K562 (cell line): ENCODE measurements around the gene TXNRD2. TPM values are rescaled to one million over a fixed set of nuclear protein-coding genes. Genes with fewer than 3 reads are reported as not detected.

Source experiments
- CBX1 ChIP-seq: sonication (generic); IDR thresholded peaks from 2 replicates; pipeline ENCODE4 v1.6.1; 2016; ENCODE audit warnings: antibody characterized with exemption, low read depth, mild to moderate bottlenecking
- CC2D1A ChIP-seq: fragments of 450-650 bp; IDR thresholded peaks from 2 replicates; pipeline ENCODE4 v1.6.1; 2017; ENCODE audit warnings: mild to moderate bottlenecking
- ESRRB ChIP-seq: fragments of 250-450 bp; sonication (Bioruptor Pico); IDR thresholded peaks from 2 replicates; pipeline ENCODE4 v1.5.0; 2020; ENCODE audit warnings: mild to moderate bottlenecking, moderate library complexity, borderline replicate concordance
- FIP1L1 ChIP-seq: fragments of 200-400 bp; formaldehyde crosslinking; IDR thresholded peaks from 2 replicates; pipeline ENCODE4 v1.6.1; 2018; ENCODE audit warnings: mild to moderate bottlenecking, low read depth, low read length; ENCODE audit not compliant: poor library complexity, severe bottlenecking
- POLR3A ChIP-seq: IDR thresholded peaks from 2 replicates; pipeline ENCODE4 v1.6.1; 2011; ENCODE audit warnings: borderline replicate concordance, mild to moderate bottlenecking, moderate library complexity; ENCODE audit not compliant: insufficient read length, insufficient read depth; ENCODE audit errors: extremely low read depth
- STAT5B ChIP-seq: fragments of 250-450 bp; sonication (Bioruptor Pico); IDR thresholded peaks from 2 replicates; pipeline ENCODE4 v1.8.0; 2021; ENCODE audit warnings: mild to moderate bottlenecking, inconsistent platforms
- TEAD2 ChIP-seq: fragments of 450-650 bp; IDR thresholded peaks from 2 replicates; pipeline ENCODE4 v1.6.1; 2016; ENCODE audit warnings: missing genetic modification characterization, control low read depth, missing compliant biosample characterization
- TSC22D4 ChIP-seq: fragments of 450-650 bp; IDR thresholded peaks from 2 replicates; pipeline ENCODE4 v1.6.1; 2016; ENCODE audit warnings: missing genetic modification characterization, missing biosample characterization, control low read depth
- ZNF316 ChIP-seq: fragments of 450-650 bp; IDR thresholded peaks from 2 replicates; pipeline ENCODE4 v1.6.1; 2016
- ZNF644 ChIP-seq: fragments of 200-800 bp; sonication (Bioruptor generic); IDR thresholded peaks from 2 replicates; pipeline ENCODE4 v1.6.1; 2016; ENCODE audit warnings: low read depth, missing genetic modification characterization, missing compliant biosample characterization
- polyA plus RNA-seq, 8 experiments: library from polyadenylated mRNA; depleted of rRNA in 4 of 8; stranded (reverse) in 5 of 8; unstranded in 3 of 8; fragments of >200 nt; fragmentation: Nextera tagmentation in 2 of 8; fragmentation: Illumina TruSeq in 1 of 8; extraction: Ambion mirVana in 2 of 8; extraction: Trizol in 1 of 8; gene quantifications; 2 replicates each; pipeline versions ENCODE4 v1.2.1 to v1.2.3, GENCODE V29; 2011 to 2014; ENCODE audit warnings: inconsistent platforms in 1 of 8, missing spikeins in 1 of 8
- total RNA-seq, 7 experiments: library from RNA; depleted of rRNA in 6 of 7; stranded (reverse); fragments of >200 nt in 6 of 7; fragmentation: Illumina TruSeq in 2 of 7; extraction: Trizol in 2 of 7; gene quantifications; 2 replicates each; pipeline versions ENCODE4 v1.2.1 to v1.2.3, GENCODE V29; 2011 to 2021; ENCODE audit warnings: low replicate concordance in 1 of 7
- TF ChIP-seq, protein P1 (sequence below): fragments of 250-450 bp; sonication (Bioruptor Pico); IDR thresholded peaks from 2 replicates; pipeline ENCODE4 v1.8.0; 2022; ENCODE audit warnings: inconsistent platforms, mild to moderate bottlenecking, moderate library complexity, borderline replicate concordance
- TF ChIP-seq, protein P2 (sequence below): fragments of 450-650 bp; formaldehyde crosslinking; IDR thresholded peaks from 2 replicates; pipeline ENCODE4 v1.4.0; 2020; ENCODE audit warnings: mild to moderate bottlenecking, moderate library complexity
- TF ChIP-seq, protein P3 (sequence below): fragments of 450-650 bp; IDR thresholded peaks from 2 replicates; pipeline ENCODE4 v1.6.1; 2016; ENCODE audit warnings: borderline replicate concordance
- TF ChIP-seq, protein P4 (sequence below): fragments of 200-800 bp; sonication (Bioruptor generic); IDR thresholded peaks from 2 replicates; pipeline ENCODE4 v1.6.1; 2017; ENCODE audit warnings: missing genetic modification characterization, missing compliant biosample characterization
- TF ChIP-seq, protein P5 (sequence below): fragments of 250-450 bp; sonication (Bioruptor Pico); IDR thresholded peaks from 2 replicates; pipeline ENCODE4 v1.9.0; 2021; ENCODE audit warnings: mild to moderate bottlenecking

Gene TXNRD2
- total and polyA plus RNA-seq, 9 of the 15 experiments (the other 6 are each of a cell fraction or from before 2014, with no cell fraction given) = 3.3 to 80.2 (median 49.4) TPM

DNA sequence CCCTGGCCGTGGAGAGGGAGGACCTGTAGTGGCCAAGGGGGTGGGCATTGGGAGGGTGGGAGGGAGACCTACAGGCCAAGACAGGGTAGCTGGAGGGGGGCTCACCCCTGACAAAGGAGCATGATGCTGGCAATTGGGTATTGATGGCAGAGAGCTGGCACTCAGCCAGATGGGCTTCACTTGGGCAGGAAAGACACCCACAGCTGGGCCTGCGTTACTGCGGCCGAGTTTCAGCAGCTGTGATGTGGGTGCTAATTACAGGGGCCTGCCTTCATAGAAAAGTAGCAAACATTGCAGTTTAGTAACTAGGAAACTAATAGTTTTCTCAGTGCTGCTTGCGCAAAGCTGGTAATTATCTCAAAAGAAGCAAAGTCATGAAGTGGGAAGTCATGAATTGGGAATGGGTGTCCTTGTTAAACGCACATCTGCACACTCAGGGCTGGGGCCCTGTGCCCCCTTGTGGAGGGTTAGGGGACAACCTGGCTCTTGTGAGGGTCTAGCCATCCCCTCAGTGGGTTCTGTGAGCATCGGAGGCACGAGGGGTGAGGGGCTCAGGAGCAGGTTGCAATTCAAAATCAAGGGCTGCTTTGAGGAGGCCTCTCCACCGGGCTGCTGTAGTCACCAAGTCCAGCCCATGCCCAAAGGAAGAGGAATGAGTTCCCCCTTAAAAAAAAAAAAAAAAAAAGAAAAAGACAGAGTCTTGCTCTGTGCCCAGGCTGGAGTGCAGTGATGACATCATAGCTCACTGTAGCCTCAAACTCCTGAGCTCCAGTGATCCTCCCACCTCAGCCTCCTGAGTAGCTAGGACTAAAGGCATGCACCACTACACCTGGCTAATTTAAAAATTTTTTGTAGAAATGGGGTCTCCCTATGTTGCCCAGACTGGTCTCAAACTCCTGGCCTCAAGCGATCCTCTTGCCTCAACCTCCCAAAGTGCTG lies 24.4 kb upstream of the TXNRD2 start (continued):
- TF ChIP-seq, protein P1, sequence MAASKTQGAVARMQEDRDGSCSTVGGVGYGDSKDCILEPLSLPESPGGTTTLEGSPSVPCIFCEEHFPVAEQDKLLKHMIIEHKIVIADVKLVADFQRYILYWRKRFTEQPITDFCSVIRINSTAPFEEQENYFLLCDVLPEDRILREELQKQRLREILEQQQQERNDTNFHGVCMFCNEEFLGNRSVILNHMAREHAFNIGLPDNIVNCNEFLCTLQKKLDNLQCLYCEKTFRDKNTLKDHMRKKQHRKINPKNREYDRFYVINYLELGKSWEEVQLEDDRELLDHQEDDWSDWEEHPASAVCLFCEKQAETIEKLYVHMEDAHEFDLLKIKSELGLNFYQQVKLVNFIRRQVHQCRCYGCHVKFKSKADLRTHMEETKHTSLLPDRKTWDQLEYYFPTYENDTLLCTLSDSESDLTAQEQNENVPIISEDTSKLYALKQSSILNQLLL (CRISPR knock-in tag) = 0 out of 2 replicates have a peak, but pooled peaks have one; percentile 6
- TF ChIP-seq, protein P2, sequence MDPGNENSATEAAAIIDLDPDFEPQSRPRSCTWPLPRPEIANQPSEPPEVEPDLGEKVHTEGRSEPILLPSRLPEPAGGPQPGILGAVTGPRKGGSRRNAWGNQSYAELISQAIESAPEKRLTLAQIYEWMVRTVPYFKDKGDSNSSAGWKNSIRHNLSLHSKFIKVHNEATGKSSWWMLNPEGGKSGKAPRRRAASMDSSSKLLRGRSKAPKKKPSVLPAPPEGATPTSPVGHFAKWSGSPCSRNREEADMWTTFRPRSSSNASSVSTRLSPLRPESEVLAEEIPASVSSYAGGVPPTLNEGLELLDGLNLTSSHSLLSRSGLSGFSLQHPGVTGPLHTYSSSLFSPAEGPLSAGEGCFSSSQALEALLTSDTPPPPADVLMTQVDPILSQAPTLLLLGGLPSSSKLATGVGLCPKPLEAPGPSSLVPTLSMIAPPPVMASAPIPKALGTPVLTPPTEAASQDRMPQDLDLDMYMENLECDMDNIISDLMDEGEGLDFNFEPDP (CRISPR knock-in tag) = no peak
- TF ChIP-seq ESRRB (CRISPR knock-in tag) = no peak
- no peak for TF ChIP-seq FIP1L1
- TF ChIP-seq CBX1 = no peak
- peak; percentile 67 for TF ChIP-seq ZNF316
- TF ChIP-seq STAT5B (CRISPR knock-in tag) = no peak
- no peak for TF ChIP-seq TSC22D4 (tag)
- TF ChIP-seq, protein P3, sequence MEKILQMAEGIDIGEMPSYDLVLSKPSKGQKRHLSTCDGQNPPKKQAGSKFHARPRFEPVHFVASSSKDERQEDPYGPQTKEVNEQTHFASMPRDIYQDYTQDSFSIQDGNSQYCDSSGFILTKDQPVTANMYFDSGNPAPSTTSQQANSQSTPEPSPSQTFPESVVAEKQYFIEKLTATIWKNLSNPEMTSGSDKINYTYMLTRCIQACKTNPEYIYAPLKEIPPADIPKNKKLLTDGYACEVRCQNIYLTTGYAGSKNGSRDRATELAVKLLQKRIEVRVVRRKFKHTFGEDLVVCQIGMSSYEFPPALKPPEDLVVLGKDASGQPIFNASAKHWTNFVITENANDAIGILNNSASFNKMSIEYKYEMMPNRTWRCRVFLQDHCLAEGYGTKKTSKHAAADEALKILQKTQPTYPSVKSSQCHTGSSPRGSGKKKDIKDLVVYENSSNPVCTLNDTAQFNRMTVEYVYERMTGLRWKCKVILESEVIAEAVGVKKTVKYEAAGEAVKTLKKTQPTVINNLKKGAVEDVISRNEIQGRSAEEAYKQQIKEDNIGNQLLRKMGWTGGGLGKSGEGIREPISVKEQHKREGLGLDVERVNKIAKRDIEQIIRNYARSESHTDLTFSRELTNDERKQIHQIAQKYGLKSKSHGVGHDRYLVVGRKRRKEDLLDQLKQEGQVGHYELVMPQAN = no peak
- TF ChIP-seq CC2D1A = no peak
- TF ChIP-seq, protein P4, sequence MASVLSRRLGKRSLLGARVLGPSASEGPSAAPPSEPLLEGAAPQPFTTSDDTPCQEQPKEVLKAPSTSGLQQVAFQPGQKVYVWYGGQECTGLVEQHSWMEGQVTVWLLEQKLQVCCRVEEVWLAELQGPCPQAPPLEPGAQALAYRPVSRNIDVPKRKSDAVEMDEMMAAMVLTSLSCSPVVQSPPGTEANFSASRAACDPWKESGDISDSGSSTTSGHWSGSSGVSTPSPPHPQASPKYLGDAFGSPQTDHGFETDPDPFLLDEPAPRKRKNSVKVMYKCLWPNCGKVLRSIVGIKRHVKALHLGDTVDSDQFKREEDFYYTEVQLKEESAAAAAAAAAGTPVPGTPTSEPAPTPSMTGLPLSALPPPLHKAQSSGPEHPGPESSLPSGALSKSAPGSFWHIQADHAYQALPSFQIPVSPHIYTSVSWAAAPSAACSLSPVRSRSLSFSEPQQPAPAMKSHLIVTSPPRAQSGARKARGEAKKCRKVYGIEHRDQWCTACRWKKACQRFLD = no peak
- TF ChIP-seq ZNF644 (tag) = no peak
- TF ChIP-seq TEAD2 (tag) = no peak
- TF ChIP-seq, protein P5, sequence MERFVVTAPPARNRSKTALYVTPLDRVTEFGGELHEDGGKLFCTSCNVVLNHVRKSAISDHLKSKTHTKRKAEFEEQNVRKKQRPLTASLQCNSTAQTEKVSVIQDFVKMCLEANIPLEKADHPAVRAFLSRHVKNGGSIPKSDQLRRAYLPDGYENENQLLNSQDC = no peak
- TF ChIP-seq POLR3A = no peak
